Measurements from ENCODE around the gene LYL1. TPM values are rescaled to one million over a fixed set of nuclear protein-coding genes. Genes with fewer than 3 reads are reported as not detected.

Gene LYL1
- total and polyA plus RNA-seq, 2 of the 13 experiments (the other 11 are each of a cell fraction or from before 2014, with no cell fraction given) = 0.75 to 0.92 TPM

- TF ChIP-seq ZNF572 (CRISPR knock-in tag; IDR thresholded peaks at IDR 0.05) (no peak), PREB (CRISPR knock-in tag; IDR thresholded peaks at IDR 0.05) (0 out of 2 replicates have a peak, but pooled peaks have one; percentile 40), ZFP37 (CRISPR knock-in tag; IDR thresholded peaks at IDR 0.05; ENCODE audit: borderline replicate concordance) (0 out of 2 replicates have a peak, but pooled peaks have one; percentile 55), IKZF1 (IDR thresholded peaks at IDR 0.05) (no peak), ZNF737 (CRISPR knock-in tag; IDR thresholded peaks at IDR 0.05; ENCODE audit: borderline replicate concordance) (no peak), HMGA1 (CRISPR knock-in tag; conservative IDR thresholded peaks at IDR 0.05) (no peak), CHCHD3 (CRISPR knock-in tag; IDR thresholded peaks at IDR 0.05) (peak; percentile 87), MTA3 (CRISPR knock-in tag; IDR thresholded peaks at IDR 0.05) (no peak), ZNF263 (CRISPR knock-in tag; IDR thresholded peaks at IDR 0.05) (no peak; the same call in 1 of the 2 replicates), ZBTB37 (CRISPR knock-in tag; IDR thresholded peaks at IDR 0.05) (no peak), GABPA (IDR thresholded peaks at IDR 0.05; ENCODE audit: low read depth, low read length) (peak; percentile 25; the same call in 1 of the 2 replicates), GABPA (CRISPR knock-in tag; IDR thresholded peaks at IDR 0.05; ENCODE audit: low read depth) (no peak), CC2D1A (CRISPR knock-in tag; IDR thresholded peaks at IDR 0.05) (no peak), SETDB1 (CRISPR knock-in tag; IDR thresholded peaks at IDR 0.05; ENCODE audit: borderline replicate concordance) (no peak)
- TF ChIP-seq, protein P1, sequence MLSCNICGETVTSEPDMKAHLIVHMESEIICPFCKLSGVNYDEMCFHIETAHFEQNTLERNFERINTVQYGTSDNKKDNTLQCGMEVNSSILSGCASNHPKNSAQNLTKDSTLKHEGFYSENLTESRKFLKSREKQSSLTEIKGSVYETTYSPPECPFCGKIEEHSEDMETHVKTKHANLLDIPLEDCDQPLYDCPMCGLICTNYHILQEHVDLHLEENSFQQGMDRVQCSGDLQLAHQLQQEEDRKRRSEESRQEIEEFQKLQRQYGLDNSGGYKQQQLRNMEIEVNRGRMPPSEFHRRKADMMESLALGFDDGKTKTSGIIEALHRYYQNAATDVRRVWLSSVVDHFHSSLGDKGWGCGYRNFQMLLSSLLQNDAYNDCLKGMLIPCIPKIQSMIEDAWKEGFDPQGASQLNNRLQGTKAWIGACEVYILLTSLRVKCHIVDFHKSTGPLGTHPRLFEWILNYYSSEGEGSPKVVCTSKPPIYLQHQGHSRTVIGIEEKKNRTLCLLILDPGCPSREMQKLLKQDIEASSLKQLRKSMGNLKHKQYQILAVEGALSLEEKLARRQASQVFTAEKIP (CRISPR knock-in tag; IDR thresholded peaks at IDR 0.05; ENCODE audit: borderline replicate concordance) = no peak
- TF ChIP-seq, protein P2, sequence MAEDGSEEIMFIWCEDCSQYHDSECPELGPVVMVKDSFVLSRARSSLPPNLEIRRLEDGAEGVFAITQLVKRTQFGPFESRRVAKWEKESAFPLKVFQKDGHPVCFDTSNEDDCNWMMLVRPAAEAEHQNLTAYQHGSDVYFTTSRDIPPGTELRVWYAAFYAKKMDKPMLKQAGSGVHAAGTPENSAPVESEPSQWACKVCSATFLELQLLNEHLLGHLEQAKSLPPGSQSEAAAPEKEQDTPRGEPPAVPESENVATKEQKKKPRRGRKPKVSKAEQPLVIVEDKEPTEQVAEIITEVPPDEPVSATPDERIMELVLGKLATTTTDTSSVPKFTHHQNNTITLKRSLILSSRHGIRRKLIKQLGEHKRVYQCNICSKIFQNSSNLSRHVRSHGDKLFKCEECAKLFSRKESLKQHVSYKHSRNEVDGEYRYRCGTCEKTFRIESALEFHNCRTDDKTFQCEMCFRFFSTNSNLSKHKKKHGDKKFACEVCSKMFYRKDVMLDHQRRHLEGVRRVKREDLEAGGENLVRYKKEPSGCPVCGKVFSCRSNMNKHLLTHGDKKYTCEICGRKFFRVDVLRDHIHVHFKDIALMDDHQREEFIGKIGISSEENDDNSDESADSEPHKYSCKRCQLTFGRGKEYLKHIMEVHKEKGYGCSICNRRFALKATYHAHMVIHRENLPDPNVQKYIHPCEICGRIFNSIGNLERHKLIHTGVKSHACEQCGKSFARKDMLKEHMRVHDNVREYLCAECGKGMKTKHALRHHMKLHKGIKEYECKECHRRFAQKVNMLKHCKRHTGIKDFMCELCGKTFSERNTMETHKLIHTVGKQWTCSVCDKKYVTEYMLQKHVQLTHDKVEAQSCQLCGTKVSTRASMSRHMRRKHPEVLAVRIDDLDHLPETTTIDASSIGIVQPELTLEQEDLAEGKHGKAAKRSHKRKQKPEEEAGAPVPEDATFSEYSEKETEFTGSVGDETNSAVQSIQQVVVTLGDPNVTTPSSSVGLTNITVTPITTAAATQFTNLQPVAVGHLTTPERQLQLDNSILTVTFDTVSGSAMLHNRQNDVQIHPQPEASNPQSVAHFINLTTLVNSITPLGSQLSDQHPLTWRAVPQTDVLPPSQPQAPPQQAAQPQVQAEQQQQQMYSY (CRISPR knock-in tag; IDR thresholded peaks at IDR 0.05) = peak; percentile 94
These were observed 47.0 kb upstream of the LYL1 start (continued) for GRCh38 chr19:13149628-13150186.
